GM21515 (cell line): ENCODE measurements around the gene OR8B4.
A peak's percentile ranks its signal among the peaks of the same experiment; 100 is the strongest.
"Not testable (repeated sequence)": the region's sequence is repeated elsewhere in the genome, so short reads cannot be mapped to it uniquely, and the experiment has no call there.

Experiments used
- ATAC-seq: cut with Tn5 transposase; IDR thresholded peaks from one replicate; pipeline ENCODE4 v1.9.1; 2021; ENCODE audit not compliant: unreplicated experiment

The OR8B4 gene

DNA sequence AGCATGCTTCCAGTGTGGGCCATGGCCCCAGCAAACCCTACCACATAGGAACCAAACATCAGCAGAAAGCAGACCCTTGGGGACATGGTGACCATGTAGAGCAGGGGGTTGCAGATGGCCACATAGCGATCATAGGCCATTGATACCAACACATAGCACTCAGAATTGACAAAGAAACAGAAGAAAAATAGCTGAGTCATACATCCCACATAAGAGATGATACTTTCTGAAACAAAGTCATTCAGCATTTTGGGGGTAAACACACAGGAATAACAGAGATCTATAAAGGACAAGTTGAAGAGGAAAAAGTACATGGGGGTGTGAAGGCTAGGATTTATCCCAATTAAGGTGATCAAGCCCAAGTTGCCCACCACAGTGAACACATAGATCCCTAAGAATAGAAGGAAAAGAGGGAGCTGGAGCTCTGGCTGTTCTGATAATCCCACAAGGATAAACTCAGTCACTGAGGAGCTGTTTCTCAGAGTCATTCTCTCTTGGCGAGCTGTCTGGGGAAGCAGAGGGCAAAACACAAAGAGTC lies at the start of gene OR8B4:
Gene OR8B4, minus strand, starts transcription at position 488 of the 538 bp plus-strand sequence. Its CDS starts 0 bp downstream, at position 488.
- ATAC-seq: no peak

- ATAC-seq: no peak
Measured at GRCh38 chr11:124474079-124474478, 49.4 kb upstream of the OR8B4 start.

GRCh38 chr11:124473476-124473875 lies 48.8 kb upstream of the OR8B4 start:
- ATAC-seq: no peak

DNA sequence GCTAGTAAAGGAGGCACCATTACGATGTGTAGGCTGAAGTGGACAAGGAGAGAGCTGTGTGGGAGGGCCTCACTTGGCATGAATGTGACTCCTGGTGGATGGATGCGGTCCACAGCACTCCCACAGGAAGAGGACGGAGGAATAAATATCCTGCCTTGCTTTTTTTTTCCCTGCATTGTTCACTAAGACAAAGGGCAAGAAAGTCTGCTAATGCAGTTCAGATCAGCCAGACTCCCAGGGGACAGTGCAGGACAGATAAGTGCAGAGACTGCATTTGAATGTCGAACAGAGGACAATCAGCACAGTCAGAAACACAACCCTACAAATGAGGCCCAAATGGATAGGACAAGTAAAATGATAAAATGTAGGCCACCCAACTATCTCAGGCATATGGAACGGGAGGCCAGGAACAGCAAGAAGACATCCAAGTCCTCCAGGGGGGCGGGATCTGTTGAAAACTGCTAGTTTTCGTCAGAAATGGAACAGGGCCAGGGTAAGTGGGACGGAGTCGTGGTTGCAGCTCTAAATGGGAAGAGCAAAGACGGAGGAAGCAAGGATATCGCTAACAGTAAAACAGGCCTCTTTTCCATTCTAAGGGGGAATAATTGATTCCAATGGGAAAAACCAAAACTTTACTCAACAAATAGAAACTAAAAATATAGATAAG lies 46.0 kb upstream of the OR8B4 start:
- no peak for ATAC-seq

DNA sequence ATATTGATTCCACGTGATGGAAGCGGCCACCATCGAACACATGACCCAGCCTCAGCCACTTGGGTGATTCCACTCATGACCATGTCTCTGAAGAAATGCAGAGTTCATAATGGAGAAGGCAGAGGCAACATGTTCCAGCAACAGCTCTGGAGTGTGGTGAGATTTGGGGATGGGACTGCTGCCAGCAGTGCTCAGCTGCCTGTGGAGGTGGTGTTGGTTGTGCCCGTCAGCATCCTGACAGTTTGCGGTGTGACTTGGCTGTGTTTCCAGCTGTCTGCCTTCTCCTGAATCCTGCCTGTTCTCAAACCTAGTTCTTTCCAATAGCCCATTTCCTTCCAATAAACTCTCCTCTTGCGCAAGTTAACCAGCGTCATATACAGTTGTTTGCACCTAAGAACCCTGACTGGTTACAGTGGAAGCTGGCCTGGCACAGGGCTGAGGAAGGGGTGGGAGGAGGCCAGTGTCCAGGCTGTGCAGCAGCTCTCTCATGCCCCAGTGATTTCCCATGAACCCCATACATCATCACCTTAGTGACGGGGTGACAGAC lies 42.8 kb upstream of the OR8B4 start:
- no peak for ATAC-seq

DNA sequence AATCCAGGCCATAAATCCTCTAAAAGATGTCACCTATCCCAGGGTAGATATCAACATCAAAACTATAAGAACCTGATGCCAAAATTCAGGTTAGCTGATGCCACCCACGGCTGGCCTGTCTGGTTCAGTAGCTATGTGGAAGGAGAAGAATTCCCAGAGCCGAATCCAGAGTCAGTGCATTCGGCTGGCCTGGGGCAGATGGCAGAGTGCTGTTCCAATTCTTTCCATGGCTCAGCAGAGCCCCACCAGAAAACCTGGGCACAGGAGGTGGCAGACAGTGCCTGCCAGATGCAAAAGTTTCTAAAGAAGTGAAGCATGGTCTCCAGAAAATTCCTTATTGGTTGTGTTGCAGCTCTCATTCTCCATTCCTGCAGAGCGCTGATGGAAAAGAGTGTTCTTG lies 40.7 kb upstream of the OR8B4 start:
- no peak for ATAC-seq

GRCh38 chr11:124463990-124464389 lies 39.3 kb upstream of the OR8B4 start:
- no peak for ATAC-seq

- ATAC-seq: no peak
Measured at GRCh38 chr11:124463324-124463723, 38.7 kb upstream of the OR8B4 start.

GRCh38 chr11:124460459-124460858 lies 35.8 kb upstream of the OR8B4 start:
- no peak for ATAC-seq

DNA sequence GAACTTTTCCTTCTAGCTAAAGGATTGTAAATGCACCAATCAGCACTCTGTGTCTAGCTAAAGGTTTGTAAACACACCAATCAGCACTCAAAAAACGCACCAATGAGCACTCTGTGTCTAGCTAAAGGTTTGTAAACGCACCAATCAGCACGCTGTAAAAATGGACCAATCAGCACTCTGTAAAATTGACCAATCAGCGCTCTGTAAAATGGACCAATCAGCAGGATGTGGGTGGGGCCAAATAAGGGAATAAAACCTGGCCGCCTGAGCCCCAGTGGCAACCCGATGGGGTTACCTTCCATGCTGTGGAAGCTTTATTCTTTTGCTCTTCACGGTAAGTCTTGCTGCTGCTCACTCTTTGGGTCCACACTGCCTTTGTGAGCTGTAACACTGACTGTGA lies 34.7 kb upstream of the OR8B4 start:
- not testable (repeated sequence) for ATAC-seq

DNA sequence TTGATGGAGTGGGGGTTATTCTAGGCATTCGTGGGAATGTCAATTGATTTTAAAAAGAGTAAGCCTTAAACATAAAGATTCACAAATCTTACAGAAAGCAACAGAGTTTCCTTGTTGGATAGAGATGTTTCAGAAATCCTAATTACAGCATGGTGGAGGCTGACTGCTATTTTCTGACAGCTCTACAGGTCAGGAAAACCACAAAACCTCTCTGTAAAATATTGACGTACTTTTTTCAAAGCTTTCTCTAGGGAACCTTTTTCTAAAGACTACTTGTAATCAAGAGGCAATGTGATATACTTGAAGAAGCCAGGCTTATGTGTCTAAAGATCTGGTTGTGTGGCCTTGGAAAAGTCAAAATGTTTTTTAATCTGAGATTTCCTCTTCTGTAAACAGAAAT lies 29.9 kb upstream of the OR8B4 start:
- no peak for ATAC-seq

DNA sequence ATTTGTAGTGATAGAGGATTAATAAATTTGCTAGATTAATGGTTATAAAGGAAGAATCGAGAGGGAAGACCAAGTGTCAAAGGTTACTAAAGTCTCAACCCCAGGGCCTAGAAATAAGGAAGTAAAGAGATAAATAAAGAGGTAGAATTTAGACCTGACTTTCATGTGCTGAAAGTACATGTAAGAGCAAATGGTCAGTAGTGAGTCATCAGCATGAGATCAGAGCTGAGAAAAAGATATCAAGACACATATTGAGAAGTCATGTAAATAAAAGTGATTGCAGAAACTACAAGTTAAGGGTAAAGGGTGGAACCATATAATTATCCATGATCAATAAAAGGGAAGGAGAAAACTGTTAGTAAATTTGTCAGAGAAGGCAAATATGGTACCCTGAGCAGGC lies 22.2 kb upstream of the OR8B4 start:
- no peak for ATAC-seq

GRCh38 chr11:124445646-124446150 lies 21.0 kb upstream of the OR8B4 start, which contains the start of gene OR8B8:
Gene OR8B8 (minus strand): TSS chr11:124445696. CDS start chr11:124441085, 4,611 bp downstream.
- ATAC-seq: no peak

DNA sequence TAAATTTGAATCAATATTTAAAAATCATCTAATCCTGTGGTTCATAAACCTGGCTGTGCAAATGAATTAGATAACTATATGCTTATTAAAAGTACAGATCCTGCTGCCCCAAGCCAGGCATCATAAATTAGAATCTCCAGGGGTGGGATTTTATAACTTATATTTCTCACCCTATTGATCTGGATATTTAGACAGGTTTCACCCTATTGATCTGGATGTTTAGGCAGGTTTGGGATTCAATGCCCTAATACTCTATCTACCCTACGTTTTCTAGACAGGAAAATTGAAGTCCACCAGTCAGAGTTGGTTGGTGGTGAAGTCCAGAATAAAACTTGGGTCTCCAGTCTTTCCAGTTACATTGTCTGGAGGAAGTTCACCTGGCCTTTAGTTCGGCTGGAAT lies 18.2 kb upstream of the OR8B4 start:
- ATAC-seq: no peak

GRCh38 chr11:124442442-124442841 lies 17.8 kb upstream of the OR8B4 start:
- ATAC-seq: no peak

DNA sequence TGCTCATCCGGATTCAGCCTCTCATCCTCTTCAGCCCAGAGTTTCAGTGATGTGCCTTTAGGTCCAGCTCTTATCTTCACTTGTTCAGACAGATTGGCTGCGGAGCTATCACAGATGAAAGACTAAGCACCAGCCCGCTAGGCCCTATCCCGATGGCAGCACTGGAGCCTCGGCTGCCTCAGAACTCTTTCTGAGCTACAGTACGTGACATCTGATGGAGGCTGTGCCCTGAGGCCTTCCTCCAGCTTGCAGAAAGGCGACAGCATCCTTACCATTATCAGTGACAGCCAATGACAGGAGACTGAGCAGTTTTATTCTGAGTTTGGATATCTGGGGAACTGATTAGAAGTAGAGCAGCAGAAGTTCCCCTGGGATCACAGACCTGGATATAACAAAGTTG lies 16.8 kb upstream of the OR8B4 start:
- ATAC-seq: no peak

DNA sequence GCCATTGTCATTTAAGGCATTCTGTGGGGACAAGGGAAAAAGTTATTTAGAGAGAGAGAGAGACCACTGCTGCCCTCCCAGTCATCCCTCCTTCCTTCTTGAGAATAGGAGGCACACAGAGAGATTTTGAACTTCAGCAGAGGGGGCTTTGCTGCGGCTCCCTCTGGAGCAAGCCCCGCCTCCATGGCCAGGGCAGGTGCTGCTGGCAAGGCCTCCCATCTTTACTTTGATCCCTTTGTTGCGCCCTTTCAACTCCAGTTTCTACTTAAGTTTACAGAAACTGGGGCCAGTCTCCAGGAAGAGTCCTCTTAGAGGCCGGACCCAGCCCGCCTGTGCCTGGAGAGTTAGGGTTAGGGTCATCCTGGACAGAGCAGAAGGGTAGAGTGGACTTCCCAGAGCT lies 16.4 kb upstream of the OR8B4 start:
- no peak for ATAC-seq

DNA sequence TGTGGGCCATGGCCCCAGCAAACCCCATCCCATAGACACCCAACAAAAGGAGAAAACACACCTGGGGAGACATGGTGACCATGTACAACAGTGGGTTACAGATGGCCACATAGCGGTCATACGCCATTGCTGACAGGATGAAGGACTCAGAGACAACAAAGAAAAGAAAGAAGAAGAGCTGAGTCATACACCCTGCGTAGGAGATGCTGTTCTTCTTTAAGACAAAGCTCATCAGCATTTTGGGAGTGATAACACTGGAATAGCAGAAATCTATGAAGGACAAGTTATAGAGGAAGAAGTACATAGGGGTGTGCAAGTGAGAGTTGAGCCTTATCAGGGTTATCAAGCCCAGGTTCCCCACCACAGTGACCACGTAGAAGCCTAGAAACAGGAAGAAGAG lies 15.9 kb upstream of the OR8B4 start:
- no peak for ATAC-seq

GRCh38 chr11:124434699-124435098 lies 10.0 kb upstream of the OR8B4 start:
- no peak for ATAC-seq

DNA sequence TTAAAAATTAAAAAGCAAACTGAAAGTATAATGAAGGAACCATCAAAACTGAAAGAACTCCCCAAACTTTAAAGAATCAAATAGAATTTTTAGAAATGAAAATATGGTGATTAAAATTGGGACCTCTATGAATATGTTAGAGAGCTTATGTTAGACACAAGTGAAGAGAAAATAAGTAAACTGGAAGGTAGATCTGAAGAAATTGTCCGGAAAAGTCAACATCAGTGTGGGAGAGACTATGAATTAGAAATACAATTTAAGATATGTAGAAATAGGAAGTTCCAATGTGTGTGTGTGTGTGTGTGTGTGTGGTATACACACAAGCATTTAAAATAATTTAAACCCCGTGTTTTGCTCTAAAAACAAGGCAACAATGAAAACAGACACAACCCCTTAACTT lies 4.9 kb upstream of the OR8B4 start:
- ATAC-seq: no peak

DNA sequence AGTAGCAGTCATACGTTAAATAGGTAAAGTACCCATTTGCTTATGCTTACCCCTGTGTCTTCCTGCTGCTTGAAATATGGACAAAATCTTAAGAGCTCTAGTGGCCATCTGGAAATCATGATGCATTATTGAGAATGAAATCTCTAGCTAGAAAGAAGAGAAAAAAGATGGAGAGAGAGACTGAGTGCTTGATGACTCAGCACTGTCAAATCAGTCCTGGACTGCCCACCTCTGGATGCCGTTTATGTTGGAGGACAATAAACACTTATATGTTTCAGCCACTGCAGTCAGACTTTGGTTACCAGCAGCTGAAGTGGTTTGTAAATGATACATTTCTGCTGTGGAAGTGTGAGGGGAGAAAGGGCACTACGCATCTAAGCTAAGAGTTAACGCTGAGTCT lies 3.6 kb downstream of the OR8B4 start:
- ATAC-seq: no peak

DNA sequence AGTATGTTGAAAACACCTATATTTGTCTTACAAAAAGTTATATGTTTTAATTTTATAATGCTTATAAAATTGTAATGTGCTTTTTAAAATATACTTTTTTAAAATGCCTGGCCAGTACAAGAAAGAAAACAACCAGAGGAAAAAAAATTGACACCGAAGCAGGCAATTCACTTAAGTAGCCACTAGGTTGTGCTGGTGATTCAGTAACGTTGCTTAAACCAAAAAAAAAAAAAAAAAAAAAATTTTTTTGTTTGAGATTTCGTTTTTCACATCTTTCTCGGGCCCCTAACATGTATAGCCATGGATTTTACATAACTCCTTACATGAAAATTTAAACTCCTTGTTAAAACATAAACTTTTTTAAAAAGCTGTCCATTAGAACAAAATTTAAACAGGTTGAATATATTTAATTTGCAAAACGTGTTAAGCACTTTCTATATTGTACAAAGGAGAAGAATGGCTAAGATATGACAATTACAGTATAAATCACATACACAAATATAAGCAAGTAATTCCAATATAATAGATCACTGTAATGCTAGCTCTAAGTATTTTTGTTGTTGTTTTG lies 9.2 kb downstream of the OR8B4 start:
- peak; percentile 74 for ATAC-seq
